ENCODE results near the gene VPS72. TPM values are rescaled to one million over a fixed set of nuclear protein-coding genes. Genes with fewer than 3 reads are reported as not detected.

VPS72 gene
- total RNA-seq, 1 experiment from 2014 or later: 71.5 TPM

- in situ Hi-C loops (cut with HindIII; ENCODE audit: low pct_unique_long_range_greater_than_20kb, low sequenced_read_pairs): no loop called here
- ATAC-seq (no peak), DNase-seq (ENCODE audit: low read depth, low spot score) (no peak)
- H3K4me1 ChIP-seq (ENCODE audit: control insufficient read depth, insufficient read depth, low read length): no peaks in the 10 kb centered on the region
- intact Hi-C loops (cut with micrococcal nuclease; ENCODE audit: unreplicated experiment): no loop called here
- no peak overlapping the region for H3K4me3 ChIP-seq (ENCODE audit: low read depth in 2 of 2, low read length in 2 of 2)
- ChIA-PET CTCF (no interaction called here), POLR2A (no interaction called here)
- H3K27ac ChIP-seq (ENCODE audit: low read length): no peak overlapping the region
- H3K27me3 ChIP-seq (ENCODE audit: control insufficient read depth, insufficient read depth, low read length): no peaks in the 10 kb centered on the region
- no peak for TF ChIP-seq SIN3A (IDR thresholded peaks at IDR 0.05; ENCODE audit: borderline replicate concordance, insufficient read depth, low read depth, low read length)
- TF ChIP-seq, protein P1, sequence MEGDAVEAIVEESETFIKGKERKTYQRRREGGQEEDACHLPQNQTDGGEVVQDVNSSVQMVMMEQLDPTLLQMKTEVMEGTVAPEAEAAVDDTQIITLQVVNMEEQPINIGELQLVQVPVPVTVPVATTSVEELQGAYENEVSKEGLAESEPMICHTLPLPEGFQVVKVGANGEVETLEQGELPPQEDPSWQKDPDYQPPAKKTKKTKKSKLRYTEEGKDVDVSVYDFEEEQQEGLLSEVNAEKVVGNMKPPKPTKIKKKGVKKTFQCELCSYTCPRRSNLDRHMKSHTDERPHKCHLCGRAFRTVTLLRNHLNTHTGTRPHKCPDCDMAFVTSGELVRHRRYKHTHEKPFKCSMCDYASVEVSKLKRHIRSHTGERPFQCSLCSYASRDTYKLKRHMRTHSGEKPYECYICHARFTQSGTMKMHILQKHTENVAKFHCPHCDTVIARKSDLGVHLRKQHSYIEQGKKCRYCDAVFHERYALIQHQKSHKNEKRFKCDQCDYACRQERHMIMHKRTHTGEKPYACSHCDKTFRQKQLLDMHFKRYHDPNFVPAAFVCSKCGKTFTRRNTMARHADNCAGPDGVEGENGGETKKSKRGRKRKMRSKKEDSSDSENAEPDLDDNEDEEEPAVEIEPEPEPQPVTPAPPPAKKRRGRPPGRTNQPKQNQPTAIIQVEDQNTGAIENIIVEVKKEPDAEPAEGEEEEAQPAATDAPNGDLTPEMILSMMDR (IDR thresholded peaks at IDR 0.05): no peak
- TF ChIP-seq REST (IDR thresholded peaks at IDR 0.05; ENCODE audit: insufficient read depth in 1 of 2, low read depth in 2 of 2, low read length in 1 of 2): no peak
- TF ChIP-seq POLR2AphosphoS5 (IDR thresholded peaks at IDR 0.05; ENCODE audit: low read depth, low read length): no peak
- no peak for TF ChIP-seq TCF7L2 (IDR thresholded peaks at IDR 0.05; ENCODE audit: low read depth, low read length)
- BruUV-seq (replicated peaks): no TSS peak
- H3K9me3 ChIP-seq (ENCODE audit: control insufficient read depth, insufficient read depth, low read depth, low read length): no peaks in the 10 kb centered on the region
- peaks cover 40% of the 10 kb centered on the region for H3K36me3 ChIP-seq (ENCODE audit: control insufficient read depth, insufficient read depth, low read length)
Observed at GRCh38 chr1:151237678-151238466, 47.9 kb upstream of the VPS72 start.

DNA sequence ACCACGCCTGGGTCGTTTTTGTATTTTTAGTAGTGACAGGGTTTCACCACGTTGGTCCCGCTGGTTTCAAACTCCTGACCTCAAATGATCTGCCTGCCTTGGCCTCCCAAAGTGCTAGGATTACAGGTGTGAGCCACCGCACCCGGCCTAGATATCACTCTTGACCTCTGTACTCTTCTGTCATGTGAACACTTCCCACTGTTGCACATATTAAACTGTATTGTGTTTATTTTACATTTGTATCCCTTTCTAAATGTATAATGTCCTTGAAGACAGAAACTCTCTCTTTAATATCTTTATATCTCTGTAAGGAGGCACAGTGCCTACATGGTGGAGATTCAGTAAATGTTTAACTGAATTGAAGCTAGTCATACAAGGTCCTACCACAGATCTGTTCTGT lies 45.2 kb upstream of the VPS72 start:
- intact Hi-C loops (cut with micrococcal nuclease; ENCODE audit: unreplicated experiment): no loop called here
- in situ Hi-C loops (cut with HindIII; ENCODE audit: low pct_unique_long_range_greater_than_20kb, low sequenced_read_pairs): no loop called here

GRCh38 chr1:151222130-151222529 lies 32.1 kb upstream of the VPS72 start:
- intact Hi-C loops (cut with micrococcal nuclease; ENCODE audit: unreplicated experiment) (no loop called here), in situ Hi-C loops (cut with HindIII; ENCODE audit: low pct_unique_long_range_greater_than_20kb, low sequenced_read_pairs) (no loop called here)
- DNase-seq (ENCODE audit: low read depth, low spot score) (no peak), ATAC-seq (no peak)
- no peaks in the 10 kb centered on the region for H3K27me3 ChIP-seq (ENCODE audit: control insufficient read depth, insufficient read depth, low read length)
- H3K36me3 ChIP-seq (ENCODE audit: control insufficient read depth, insufficient read depth, low read length): no peaks in the 10 kb centered on the region; the same call in 1 of the 2 replicates
- BruUV-seq (replicated peaks): no TSS peak
- no peaks in the 10 kb centered on the region for H3K9me3 ChIP-seq (ENCODE audit: control insufficient read depth, insufficient read depth, low read depth, low read length)
- ChIA-PET CTCF (interaction anchor here (0.7 kb wide), 1 partner anchor 14 kb away, joined by 4 read pairs; no protein-coding TSS in a partner anchor), POLR2A (interaction anchor here (0.6 kb wide), 1 partner anchor 10 kb away, joined by 3 read pairs; no protein-coding TSS in a partner anchor)
- H3K4me3 ChIP-seq (ENCODE audit: low read depth in 2 of 2, low read length in 2 of 2): no peak overlapping the region
- H3K27ac ChIP-seq (ENCODE audit: low read length): no peak overlapping the region
- H3K4me1 ChIP-seq (ENCODE audit: control insufficient read depth, insufficient read depth, low read length): no peaks in the 10 kb centered on the region
- TF ChIP-seq, protein P1 (IDR thresholded peaks at IDR 0.05): no peak
- TF ChIP-seq SIN3A (IDR thresholded peaks at IDR 0.05; ENCODE audit: borderline replicate concordance, insufficient read depth, low read depth, low read length) (no peak), REST (IDR thresholded peaks at IDR 0.05; ENCODE audit: insufficient read depth in 1 of 2, low read depth in 2 of 2, low read length in 1 of 2) (no peak), TCF7L2 (IDR thresholded peaks at IDR 0.05; ENCODE audit: low read depth, low read length) (no peak), POLR2AphosphoS5 (IDR thresholded peaks at IDR 0.05; ENCODE audit: low read depth, low read length) (no peak)

More for the DNA sequence above, 45.2 kb upstream of the VPS72 start:
- POLR2A ChIA-PET: no interaction called here
- H3K4me1 ChIP-seq (ENCODE audit: control insufficient read depth, insufficient read depth, low read length): no peaks in the 10 kb centered on the region
- H3K27me3 ChIP-seq (ENCODE audit: control insufficient read depth, insufficient read depth, low read length): no peaks in the 10 kb centered on the region
- no peak overlapping the region for H3K27ac ChIP-seq (ENCODE audit: low read length)
- TF ChIP-seq SIN3A (IDR thresholded peaks at IDR 0.05; ENCODE audit: borderline replicate concordance, insufficient read depth, low read depth, low read length): no peak
- CTCF ChIA-PET: no interaction called here
- no TSS peak for BruUV-seq (replicated peaks)
- H3K9me3 ChIP-seq (ENCODE audit: control insufficient read depth, insufficient read depth, low read depth, low read length): no peaks in the 10 kb centered on the region
- peaks cover 39% of the 10 kb centered on the region for H3K36me3 ChIP-seq (ENCODE audit: control insufficient read depth, insufficient read depth, low read length)
- no peak overlapping the region for H3K4me3 ChIP-seq (ENCODE audit: low read depth in 2 of 2, low read length in 2 of 2)
- ATAC-seq (no peak), DNase-seq (ENCODE audit: low read depth, low spot score) (no peak)

All from Panc1 (cell line).